Measurements from ENCODE around the gene ADPRHL1.

The ADPRHL1 gene

DNA sequence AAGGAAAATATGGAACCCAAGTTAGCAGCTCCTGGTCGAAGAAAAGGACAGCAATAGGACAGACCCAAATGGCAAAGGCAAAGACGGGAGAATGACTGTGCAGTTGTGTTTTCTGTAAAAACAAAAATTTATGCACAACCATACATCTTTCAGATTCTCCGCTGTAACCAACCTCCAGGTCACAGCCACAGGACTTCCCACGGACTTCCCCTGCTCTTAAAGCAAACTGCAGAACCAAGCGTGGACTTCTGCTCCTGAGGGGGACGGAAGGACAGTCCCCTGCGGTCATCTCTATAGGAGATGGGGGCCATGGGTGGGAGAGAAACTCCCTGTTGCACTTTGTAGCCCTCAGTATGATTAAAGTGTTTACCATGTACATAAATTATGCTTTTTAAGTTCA is 91.9 kb downstream of the ADPRHL1 start:
- Histone ChIP-seq H3K4me1 (ENCODE audit: insufficient read depth, low read length, severe bottlenecking) (no peaks in the 10 kb centered on the region), H3K9me3 (ENCODE audit: low read length) (no peaks in the 10 kb centered on the region), H4K20me1 (ENCODE audit: insufficient read depth, low read length) (no peaks in the 10 kb centered on the region), H3K9ac (ENCODE audit: low read length) (no peak overlapping the region), H3K9me2 (ENCODE audit: low read depth, low read length) (no peaks in the 10 kb centered on the region), H3K36me3 (ENCODE audit: insufficient read depth, low read length) (no peaks in the 10 kb centered on the region), H3K27me3 (ENCODE audit: insufficient read depth, low read length) (peaks cover 9% of the 10 kb centered on the region; the same call in 1 of the 2 replicates), H3K79me2 (ENCODE audit: insufficient read depth, low read length) (no peaks in the 10 kb centered on the region), H3K4me2 (ENCODE audit: low read length) (no peak overlapping the region), H3K4me3 (ENCODE audit: low read depth, low read length, poor library complexity, severe bottlenecking) (no peak overlapping the region), H3F3A (ENCODE audit: insufficient read depth, low read length) (no peaks in the 10 kb centered on the region), H3K27ac (ENCODE audit: low read depth, low read length, poor library complexity, severe bottlenecking) (no peak overlapping the region), H2AFZ (ENCODE audit: low read length) (no peak overlapping the region)
- TF ChIP-seq EZH2 (IDR thresholded peaks at IDR 0.05; ENCODE audit: borderline replicate concordance, low read length): no peak
- TF ChIP-seq, protein P1, sequence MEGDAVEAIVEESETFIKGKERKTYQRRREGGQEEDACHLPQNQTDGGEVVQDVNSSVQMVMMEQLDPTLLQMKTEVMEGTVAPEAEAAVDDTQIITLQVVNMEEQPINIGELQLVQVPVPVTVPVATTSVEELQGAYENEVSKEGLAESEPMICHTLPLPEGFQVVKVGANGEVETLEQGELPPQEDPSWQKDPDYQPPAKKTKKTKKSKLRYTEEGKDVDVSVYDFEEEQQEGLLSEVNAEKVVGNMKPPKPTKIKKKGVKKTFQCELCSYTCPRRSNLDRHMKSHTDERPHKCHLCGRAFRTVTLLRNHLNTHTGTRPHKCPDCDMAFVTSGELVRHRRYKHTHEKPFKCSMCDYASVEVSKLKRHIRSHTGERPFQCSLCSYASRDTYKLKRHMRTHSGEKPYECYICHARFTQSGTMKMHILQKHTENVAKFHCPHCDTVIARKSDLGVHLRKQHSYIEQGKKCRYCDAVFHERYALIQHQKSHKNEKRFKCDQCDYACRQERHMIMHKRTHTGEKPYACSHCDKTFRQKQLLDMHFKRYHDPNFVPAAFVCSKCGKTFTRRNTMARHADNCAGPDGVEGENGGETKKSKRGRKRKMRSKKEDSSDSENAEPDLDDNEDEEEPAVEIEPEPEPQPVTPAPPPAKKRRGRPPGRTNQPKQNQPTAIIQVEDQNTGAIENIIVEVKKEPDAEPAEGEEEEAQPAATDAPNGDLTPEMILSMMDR (IDR thresholded peaks at IDR 0.05; ENCODE audit: low read length): no peak

DNA sequence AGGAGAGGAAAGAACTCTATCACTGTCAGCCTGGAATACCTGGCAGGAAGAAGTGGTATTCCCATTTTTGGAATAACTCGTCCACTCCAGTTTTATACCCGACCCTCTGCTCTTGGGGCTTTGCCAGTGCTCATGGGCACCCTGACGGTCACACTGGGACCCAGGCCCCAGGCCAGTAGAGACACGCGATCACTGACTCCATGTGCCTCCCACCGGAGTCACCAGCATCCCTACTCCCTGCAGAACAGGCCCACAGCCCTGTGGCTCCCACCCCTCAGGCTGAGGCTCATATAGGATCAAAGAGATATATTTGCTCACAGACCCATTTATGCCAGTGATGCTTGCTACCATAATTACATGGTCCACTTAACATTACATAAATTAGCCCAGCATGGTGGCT is 92.8 kb downstream of the ADPRHL1 start:
- Histone ChIP-seq H2AFZ (ENCODE audit: low read length) (no peak overlapping the region), H3K79me2 (ENCODE audit: insufficient read depth, low read length) (no peaks in the 10 kb centered on the region), H3K9ac (ENCODE audit: low read length) (no peak overlapping the region), H3F3A (ENCODE audit: insufficient read depth, low read length) (no peaks in the 10 kb centered on the region), H3K36me3 (ENCODE audit: insufficient read depth, low read length) (no peaks in the 10 kb centered on the region), H3K27ac (ENCODE audit: low read depth, low read length, poor library complexity, severe bottlenecking) (no peak overlapping the region), H3K4me1 (ENCODE audit: insufficient read depth, low read length, severe bottlenecking) (no peaks in the 10 kb centered on the region), H3K4me3 (ENCODE audit: low read depth, low read length, poor library complexity, severe bottlenecking) (no peak overlapping the region), H3K9me2 (ENCODE audit: low read depth, low read length) (no peaks in the 10 kb centered on the region), H3K27me3 (ENCODE audit: insufficient read depth, low read length) (peaks cover 4% of the 10 kb centered on the region; the same call in 1 of the 2 replicates), H4K20me1 (ENCODE audit: insufficient read depth, low read length) (no peaks in the 10 kb centered on the region), H3K4me2 (ENCODE audit: low read length) (no peak overlapping the region), H3K9me3 (ENCODE audit: low read length) (no peaks in the 10 kb centered on the region)
- no peak for TF ChIP-seq EZH2 (IDR thresholded peaks at IDR 0.05; ENCODE audit: borderline replicate concordance, low read length)
- TF ChIP-seq, protein P1 (IDR thresholded peaks at IDR 0.05; ENCODE audit: low read length): no peak

GRCh38 chr13:113359571-113359970 is 93.7 kb downstream of the ADPRHL1 start:
- TF ChIP-seq EZH2 (IDR thresholded peaks at IDR 0.05; ENCODE audit: borderline replicate concordance, low read length): no peak
- TF ChIP-seq, protein P1 (IDR thresholded peaks at IDR 0.05; ENCODE audit: low read length): no peak
- H3K9ac ChIP-seq (ENCODE audit: low read length): no peak overlapping the region
- H3K79me2 ChIP-seq (ENCODE audit: insufficient read depth, low read length): no peaks in the 10 kb centered on the region
- no peak overlapping the region for H2AFZ ChIP-seq (ENCODE audit: low read length)
- no peaks in the 10 kb centered on the region for H3F3A ChIP-seq (ENCODE audit: insufficient read depth, low read length)
- no peaks in the 10 kb centered on the region for H3K4me1 ChIP-seq (ENCODE audit: insufficient read depth, low read length, severe bottlenecking)
- no peaks in the 10 kb centered on the region; the same call in 1 of the 2 replicates for H3K27me3 ChIP-seq (ENCODE audit: insufficient read depth, low read length)
- H3K36me3 ChIP-seq (ENCODE audit: insufficient read depth, low read length): no peaks in the 10 kb centered on the region
- no peaks in the 10 kb centered on the region for H3K9me2 ChIP-seq (ENCODE audit: low read depth, low read length)
- no peaks in the 10 kb centered on the region for H4K20me1 ChIP-seq (ENCODE audit: insufficient read depth, low read length)
- no peak overlapping the region for H3K4me2 ChIP-seq (ENCODE audit: low read length)
- no peak overlapping the region for H3K4me3 ChIP-seq (ENCODE audit: low read depth, low read length, poor library complexity, severe bottlenecking)
- H3K9me3 ChIP-seq (ENCODE audit: low read length): no peaks in the 10 kb centered on the region
- no peak overlapping the region for H3K27ac ChIP-seq (ENCODE audit: low read depth, low read length, poor library complexity, severe bottlenecking)
